ENCODE results near the gene RPL22L1. TPM values are rescaled to one million over a fixed set of nuclear protein-coding genes. Genes with fewer than 3 reads are reported as not detected.

RPL22L1 gene
- total RNA-seq, 1 donor, result 218 TPM

- DNase-seq (ENCODE audit: low read depth), result no peak
- no peak for TF ChIP-seq CTCF (IDR thresholded peaks at IDR 0.05; ENCODE audit: insufficient read depth, low read depth, low read length)
- H3K4me3 ChIP-seq (ENCODE audit: low read depth, low read length), result no peak overlapping the region
These were observed 25.6 kb downstream of the RPL22L1 start for GRCh38 chr3:170844377-170844776.

DNA sequence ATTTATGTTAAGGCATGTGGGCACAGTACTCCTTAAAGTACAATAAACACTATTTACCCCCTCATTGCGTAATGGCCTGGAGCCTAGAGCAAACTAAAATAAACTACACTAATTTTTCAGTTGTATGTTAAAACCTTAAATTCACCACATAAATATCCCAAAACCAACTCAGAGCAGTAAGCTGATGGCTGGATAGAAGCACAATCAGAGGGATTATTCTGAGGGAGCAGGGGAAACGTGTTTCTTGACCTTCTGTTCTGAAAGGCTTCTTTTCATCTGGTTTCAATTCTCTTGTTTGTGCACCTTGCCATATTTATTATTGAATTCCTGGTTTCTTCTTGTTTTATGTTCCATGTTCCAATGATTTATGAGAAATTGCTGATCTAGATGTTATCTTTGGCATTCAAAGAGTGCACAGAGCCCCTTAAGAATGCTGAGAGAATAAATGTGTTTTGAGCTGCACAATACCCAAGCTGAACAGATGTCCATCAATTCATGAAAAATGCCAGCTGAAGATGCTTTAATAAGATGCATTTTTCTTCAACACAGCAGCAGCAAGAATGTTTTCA, 29.6 kb downstream of the RPL22L1 start:
- DNase-seq (ENCODE audit: low read depth), result peak; percentile 78
- no peak overlapping the region for H3K4me3 ChIP-seq (ENCODE audit: low read depth, low read length)
- no peak for TF ChIP-seq CTCF (IDR thresholded peaks at IDR 0.05; ENCODE audit: insufficient read depth, low read depth, low read length)

GRCh38 chr3:170839518-170840100, 30.4 kb downstream of the RPL22L1 start:
- H3K4me3 ChIP-seq (ENCODE audit: low read depth, low read length), result no peak overlapping the region
- DNase-seq (ENCODE audit: low read depth), result no peak
- TF ChIP-seq CTCF (IDR thresholded peaks at IDR 0.05; ENCODE audit: insufficient read depth, low read depth, low read length), result no peak

- TF ChIP-seq CTCF (IDR thresholded peaks at IDR 0.05; ENCODE audit: insufficient read depth, low read depth, low read length), result no peak
- DNase-seq (ENCODE audit: low read depth), result no peak
- no peak overlapping the region for H3K4me3 ChIP-seq (ENCODE audit: low read depth, low read length)
These were observed 33.5 kb downstream of the RPL22L1 start for GRCh38 chr3:170836491-170836890.

- H3K4me3 ChIP-seq (ENCODE audit: low read depth, low read length), result no peak overlapping the region
- TF ChIP-seq CTCF (IDR thresholded peaks at IDR 0.05; ENCODE audit: insufficient read depth, low read depth, low read length), result no peak
- DNase-seq (ENCODE audit: low read depth), result peak; percentile 51
These were observed 34.7 kb downstream of the RPL22L1 start for GRCh38 chr3:170835336-170835735.

DNA sequence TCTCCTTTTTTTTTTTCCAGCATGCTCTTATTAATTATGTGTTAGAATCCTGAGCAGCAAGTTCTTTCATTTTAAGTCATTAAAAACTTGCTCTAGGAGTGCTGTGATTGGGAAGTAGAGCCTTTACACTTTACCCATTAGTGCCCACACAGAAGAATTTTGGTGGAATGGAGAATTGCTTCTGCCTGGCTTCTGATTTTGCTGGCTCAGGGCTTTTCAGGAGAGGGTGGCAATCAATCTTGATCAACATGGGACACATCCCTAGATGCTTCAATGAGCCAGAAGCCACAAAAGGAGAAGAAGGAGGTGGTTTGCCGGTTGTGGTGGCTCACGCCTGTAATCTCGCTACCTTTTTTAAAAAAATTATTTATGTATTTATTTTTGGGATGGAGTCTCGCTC, 39.4 kb downstream of the RPL22L1 start:
- no peak for DNase-seq (ENCODE audit: low read depth)
- TF ChIP-seq CTCF (IDR thresholded peaks at IDR 0.05; ENCODE audit: insufficient read depth, low read depth, low read length), result no peak
- no peak overlapping the region for H3K4me3 ChIP-seq (ENCODE audit: low read depth, low read length)

Measured in fibroblast of villous mesenchyme (primary cell).